Kidney epithelial cell (primary cell): ENCODE data around the gene CTSH. TPM values are rescaled to one million over a fixed set of nuclear protein-coding genes. Genes with fewer than 3 reads are reported as not detected.

Experiments
- DNase-seq: peaks from one replicate; pipeline ENCODE4 v3.0.0-alpha.2; 2010; ENCODE audit warnings: low read depth
- H3K27me3 ChIP-seq: 2 replicates; pipeline ENCODE4 v1.6.0; 2011; ENCODE audit warnings: low read length; ENCODE audit not compliant: control insufficient read depth, insufficient read depth
- H3K36me3 ChIP-seq: 2 replicates; pipeline ENCODE4 v1.5.1; 2011; ENCODE audit warnings: low read length; ENCODE audit not compliant: control insufficient read depth, insufficient read depth
- H3K4me3 ChIP-seq: 2 replicates; pipeline ENCODE4 v1.5.1; 2011; ENCODE audit warnings: low read depth, mild to moderate bottlenecking, control low read depth, low read length
- total RNA-seq: library from RNA; depleted of rRNA; stranded (reverse); fragments of >200 nt; gene quantifications from 2 replicates; pipeline ENCODE4 v1.2.3, GENCODE V29; 2015
- TF ChIP-seq, protein P1 (sequence below): IDR thresholded peaks from 2 replicates; pipeline ENCODE4 v1.5.1; 2011; ENCODE audit warnings: mild to moderate bottlenecking, moderate library complexity, low read length, control low read depth, inconsistent platforms; ENCODE audit not compliant: insufficient read depth, poor library complexity, severe bottlenecking

CTSH gene
- total RNA-seq, 1 donor from 2014 or later, result 125 TPM

DNA sequence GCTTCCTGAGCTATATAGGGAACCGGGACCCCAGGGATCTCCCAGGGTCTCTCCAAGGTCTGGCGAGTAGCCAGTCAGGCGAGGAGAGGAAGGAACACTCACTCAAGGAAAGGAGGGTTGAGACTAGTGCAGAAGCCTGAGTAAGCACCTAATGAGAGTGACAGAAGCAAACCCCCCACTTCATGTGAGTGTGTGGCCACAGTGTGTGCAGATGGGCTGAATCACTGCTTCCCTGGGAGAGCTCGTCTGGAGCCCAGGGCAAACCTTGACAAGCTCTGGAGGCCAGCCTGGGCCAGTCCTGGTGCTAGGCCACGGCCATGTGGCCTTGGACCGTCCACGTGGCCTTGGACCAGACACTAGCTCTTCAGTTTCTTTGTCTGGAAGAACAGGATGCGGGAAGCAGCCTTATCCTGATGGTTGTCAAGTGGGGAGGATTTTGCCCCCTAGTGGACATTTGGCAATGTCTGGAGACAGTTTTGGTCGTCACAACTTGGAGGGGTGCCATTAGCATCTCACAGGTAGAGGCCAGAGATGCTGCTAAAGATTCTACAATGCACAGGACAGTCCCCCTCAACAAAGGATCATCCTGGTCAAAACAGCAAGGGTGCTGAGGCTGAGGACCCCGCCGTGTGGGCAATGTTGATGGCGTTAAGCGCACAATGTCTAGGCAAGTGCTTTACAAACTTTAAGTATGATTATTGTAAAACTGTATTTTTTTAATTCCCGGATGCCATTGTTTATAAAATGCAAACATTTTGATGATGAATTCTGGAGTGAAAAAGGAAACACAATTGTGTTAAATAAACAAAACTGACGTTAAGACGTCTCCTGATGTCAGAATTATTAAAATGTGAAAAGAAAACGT lies 34.8 kb upstream of the CTSH start:
- H3K4me3 ChIP-seq, result no peak overlapping the region
- no peaks in the 10 kb centered on the region for H3K27me3 ChIP-seq
- DNase-seq, result no peak
- TF ChIP-seq, protein P1, sequence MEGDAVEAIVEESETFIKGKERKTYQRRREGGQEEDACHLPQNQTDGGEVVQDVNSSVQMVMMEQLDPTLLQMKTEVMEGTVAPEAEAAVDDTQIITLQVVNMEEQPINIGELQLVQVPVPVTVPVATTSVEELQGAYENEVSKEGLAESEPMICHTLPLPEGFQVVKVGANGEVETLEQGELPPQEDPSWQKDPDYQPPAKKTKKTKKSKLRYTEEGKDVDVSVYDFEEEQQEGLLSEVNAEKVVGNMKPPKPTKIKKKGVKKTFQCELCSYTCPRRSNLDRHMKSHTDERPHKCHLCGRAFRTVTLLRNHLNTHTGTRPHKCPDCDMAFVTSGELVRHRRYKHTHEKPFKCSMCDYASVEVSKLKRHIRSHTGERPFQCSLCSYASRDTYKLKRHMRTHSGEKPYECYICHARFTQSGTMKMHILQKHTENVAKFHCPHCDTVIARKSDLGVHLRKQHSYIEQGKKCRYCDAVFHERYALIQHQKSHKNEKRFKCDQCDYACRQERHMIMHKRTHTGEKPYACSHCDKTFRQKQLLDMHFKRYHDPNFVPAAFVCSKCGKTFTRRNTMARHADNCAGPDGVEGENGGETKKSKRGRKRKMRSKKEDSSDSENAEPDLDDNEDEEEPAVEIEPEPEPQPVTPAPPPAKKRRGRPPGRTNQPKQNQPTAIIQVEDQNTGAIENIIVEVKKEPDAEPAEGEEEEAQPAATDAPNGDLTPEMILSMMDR, result peak; percentile 64
- H3K36me3 ChIP-seq, result no peaks in the 10 kb centered on the region

DNA sequence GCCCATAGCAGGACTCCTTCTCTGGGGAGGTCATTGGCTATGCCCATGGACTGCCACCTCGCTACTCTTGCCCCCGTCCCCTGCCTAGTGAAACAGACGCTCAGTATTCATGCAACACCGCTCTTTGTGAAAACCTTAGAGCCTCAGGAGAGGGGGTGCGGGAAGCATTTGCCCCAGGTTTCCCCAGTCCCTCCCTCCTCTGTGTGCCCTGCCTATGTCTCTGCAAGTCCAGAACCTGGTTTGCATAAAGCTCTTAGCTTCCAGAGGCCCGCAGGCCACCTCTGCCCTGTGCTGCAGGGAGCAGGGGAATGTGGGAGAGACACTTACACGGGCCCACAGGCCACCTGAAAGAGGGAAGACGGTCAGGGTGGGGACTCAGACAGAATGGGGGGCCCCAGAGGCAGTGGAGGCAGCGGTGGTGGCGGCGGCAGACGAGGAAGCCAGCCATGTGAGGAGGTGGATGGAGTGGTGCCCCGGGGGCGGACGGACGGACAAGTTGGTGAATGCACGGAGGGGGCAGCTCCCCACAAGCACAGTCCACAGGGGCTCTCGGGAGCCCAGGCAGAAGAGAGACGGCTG lies 33.8 kb upstream of the CTSH start:
- DNase-seq, result no peak
- no peaks in the 10 kb centered on the region for H3K36me3 ChIP-seq
- no peak overlapping the region for H3K4me3 ChIP-seq
- H3K27me3 ChIP-seq, result no peaks in the 10 kb centered on the region
- TF ChIP-seq, protein P1, result no peak

DNA sequence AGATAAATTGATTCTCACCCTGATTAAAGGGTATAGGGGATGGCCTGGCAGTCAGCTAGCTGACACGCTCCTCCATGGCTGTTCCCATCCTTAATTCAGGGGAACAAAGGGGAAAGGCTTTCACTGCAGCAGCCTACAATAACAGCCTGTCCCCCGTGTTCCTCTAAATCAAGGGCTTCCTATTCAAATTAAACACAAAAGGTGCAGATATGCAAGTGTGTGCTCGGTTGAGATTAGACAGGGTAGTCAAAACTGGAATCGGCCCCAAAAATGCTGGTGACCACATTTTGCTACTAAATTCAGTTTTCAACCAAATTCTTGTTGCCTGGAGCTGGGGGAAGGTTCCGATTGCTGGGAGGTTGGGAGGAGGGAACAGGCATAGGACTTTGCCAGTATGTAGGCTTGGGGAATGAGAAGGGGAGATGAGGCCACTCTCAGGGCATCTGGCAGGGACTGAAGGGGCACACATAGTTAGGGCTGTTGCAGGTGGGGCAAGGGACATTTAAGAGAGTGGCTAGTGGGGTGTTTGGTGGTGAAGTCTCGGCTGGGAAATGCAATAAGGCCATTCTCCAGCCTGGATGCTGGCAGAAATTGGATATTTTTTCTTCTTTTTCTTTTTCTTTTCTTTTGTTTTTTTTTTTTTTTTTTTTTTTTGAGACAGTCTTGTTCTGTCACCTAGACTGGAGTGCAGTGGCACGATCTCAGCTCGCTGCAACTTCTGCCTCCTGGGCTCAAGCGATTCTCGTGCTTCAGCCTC lies 32.9 kb upstream of the CTSH start:
- H3K27me3 ChIP-seq, result no peaks in the 10 kb centered on the region
- TF ChIP-seq, protein P1, result no peak
- no peaks in the 10 kb centered on the region for H3K36me3 ChIP-seq
- DNase-seq, result no peak
- H3K4me3 ChIP-seq, result no peak overlapping the region

DNA sequence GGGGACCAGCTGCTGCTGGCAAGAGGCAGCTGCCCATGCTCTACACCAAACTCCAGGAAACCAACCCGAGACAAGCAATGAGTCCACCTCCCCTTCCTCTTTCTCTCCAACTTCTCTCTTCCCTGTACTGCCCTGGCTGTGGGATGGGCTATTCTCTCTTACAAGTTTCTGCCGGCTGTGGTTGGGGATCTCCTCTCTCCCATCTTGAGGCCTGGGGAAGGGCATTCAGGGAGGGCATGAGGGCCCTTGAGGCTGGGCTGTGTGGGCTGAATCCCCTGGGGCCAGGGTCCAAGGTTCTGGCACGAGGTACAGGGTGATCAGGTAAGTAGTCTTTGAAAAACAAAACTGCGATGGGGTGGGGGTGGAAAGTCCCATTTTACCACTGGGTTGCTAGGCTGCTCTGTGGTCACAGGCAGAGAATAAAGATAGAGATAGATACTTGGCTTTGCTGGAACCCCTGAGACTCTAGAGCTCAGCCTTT lies 32.3 kb upstream of the CTSH start:
- H3K27me3 ChIP-seq, result no peaks in the 10 kb centered on the region
- no peaks in the 10 kb centered on the region for H3K36me3 ChIP-seq
- TF ChIP-seq, protein P1, result no peak
- no peak overlapping the region for H3K4me3 ChIP-seq
- no peak for DNase-seq

DNA sequence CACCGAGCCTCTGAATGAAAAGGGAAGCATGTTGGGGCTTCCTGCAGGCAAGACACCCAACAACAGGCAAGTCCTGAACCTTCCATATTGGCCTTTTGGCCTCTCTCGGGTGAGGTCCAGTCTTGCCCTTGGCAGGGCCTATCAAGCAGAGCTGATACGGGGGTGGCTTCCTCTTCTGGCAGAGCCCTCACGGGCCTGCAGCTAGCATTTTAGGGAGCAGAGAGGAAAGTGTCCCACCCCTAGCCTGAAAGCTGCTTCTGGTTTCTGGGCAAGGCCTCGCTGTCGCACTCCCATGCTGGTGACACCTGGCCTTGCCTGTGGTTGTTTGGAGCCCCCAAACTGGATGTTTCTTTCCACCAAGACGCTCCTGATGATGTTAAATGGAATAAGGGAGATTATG lies 31.8 kb upstream of the CTSH start:
- no peaks in the 10 kb centered on the region for H3K27me3 ChIP-seq
- TF ChIP-seq, protein P1, result no peak
- H3K36me3 ChIP-seq, result no peaks in the 10 kb centered on the region
- no peak overlapping the region for H3K4me3 ChIP-seq
- no peak for DNase-seq
